Body of pancreas (tissue), 4 donors: ENCODE data around the gene FOXP1.

Experiments
- CTCF ChIP-seq, 7 experiments: fragments of 450-650 bp in 4 of 7; fragments of 200-600 bp in 3 of 7; sonication (generic) in 3 of 7; IDR thresholded peaks; one replicate each; pipeline ENCODE4 v1.5.1; 2016 to 2019; ENCODE audit warnings: antibody characterized with exemption in 7 of 7
- POLR2A ChIP-seq, 3 donors: fragments of 450-650 bp; IDR thresholded peaks; one replicate each; pipeline ENCODE4 v1.6.1; 2016; ENCODE audit warnings: antibody characterized with exemption in 3 of 3, mild to moderate bottlenecking in 2 of 3

- TF ChIP-seq CTCF (IDR thresholded peaks at IDR 0.05) = no peak
- no peak for TF ChIP-seq POLR2A (IDR thresholded peaks at IDR 0.05)
Measured at GRCh38 chr3:71441925-71442651, 141.4 kb downstream of the FOXP1 start.
